ENCODE data around the gene LCN10. TPM values are rescaled to one million over a fixed set of nuclear protein-coding genes. Genes with fewer than 3 reads are reported as not detected.

The LCN10 gene
- total and polyA plus RNA-seq, 10 of the 15 experiments (the other 5 are each of a cell fraction or from before 2014, with no cell fraction given) = 0.06 to 1.3 (median 0.21) TPM; not detected in 1

- Histone ChIP-seq H2AFZ (ENCODE audit: control insufficient read depth, low read depth, low read length) (no peak overlapping the region), H3K4me2 (ENCODE audit: control insufficient read depth, insufficient read depth) (no peak overlapping the region), H3K27ac (ENCODE audit: control insufficient read depth, insufficient read depth) (no peak overlapping the region), H3K9me3 (replicated peaks; ENCODE audit: control insufficient read depth, insufficient read depth, low read length) (no peaks in the 10 kb centered on the region), H4K20me1 (ENCODE audit: control insufficient read depth, insufficient read depth) (no peaks in the 10 kb centered on the region), H3K79me2 (ENCODE audit: control insufficient read depth, insufficient read depth, low read length) (no peaks in the 10 kb centered on the region), H3K9ac (ENCODE audit: control insufficient read depth, insufficient read depth, low read length) (no peak overlapping the region), H3K4me3 (no peak overlapping the region), H3K27me3 (replicated peaks in 1 of 2; ENCODE audit: control insufficient read depth in 2 of 2, insufficient read depth in 2 of 2, low read length in 1 of 2) (peaks cover 0 to 4% of the 10 kb centered on the region in 2 experiments; a peak in 3 of 4 replicates), H3K36me3 (ENCODE audit: control insufficient read depth in 2 of 2, insufficient read depth in 2 of 2, low read length in 1 of 2) (no peaks in the 10 kb centered on the region), H3K4me1 (ENCODE audit: control insufficient read depth, insufficient read depth, low read length) (peaks cover 4% of the 10 kb centered on the region; the same call in 1 of the 2 replicates)
- BruUV-seq (replicated peaks) = no TSS peak
- FAIRE-seq = no peak
- no peak for ATAC-seq
- CTCF ChIA-PET = interaction anchor here (0.7 to 0.9 kb wide), 2 partner anchors 19 to 327 kb away, joined by 3 read pairs; no protein-coding TSS in a partner anchor
- RAD21 ChIA-PET (ENCODE audit: unreplicated experiment) = no interaction called here
- SMC1A ChIA-PET (ENCODE audit: uncharacterized antibody, unreplicated experiment) = no interaction called here
- no peak for DNase-seq (ENCODE audit: low read depth, low spot score)
- TF ChIP-seq NR2C1 (IDR thresholded peaks at IDR 0.05) = no peak
- TF ChIP-seq PAX5 (IDR thresholded peaks at IDR 0.05; ENCODE audit: borderline replicate concordance, low read depth, low read length) = no peak
- no peak for TF ChIP-seq ZNF622 (IDR thresholded peaks at IDR 0.05)
- no peak for TF ChIP-seq NBN (IDR thresholded peaks at IDR 0.05)
- TF ChIP-seq ZZZ3 (IDR thresholded peaks at IDR 0.05; ENCODE audit: control insufficient read depth, insufficient read length, low read depth) = no peak
- no peak for TF ChIP-seq ZNF274 (IDR thresholded peaks at IDR 0.05; ENCODE audit: insufficient read depth, insufficient read length)
- in situ Hi-C loops (cut with MboI) (no loop called here), intact Hi-C loops (cut with micrococcal nuclease; ENCODE audit: unreplicated experiment) (no loop called here)
- POLR2A ChIA-PET = no interaction called here
- 47% methylated on average over 22 of the region's 22 CpGs for whole genome bisulfite sequencing (ENCODE audit: insufficient coverage, insufficient replicate concordance, low lambda C conversion rate, missing lambda C conversion rate)
These were observed 34.8 kb downstream of the LCN10 start for GRCh38 chr9:136707849-136708517.

GRCh38 chr9:136707011-136707410 lies 35.7 kb downstream of the LCN10 start:
- DNase-seq (ENCODE audit: low read depth, low spot score) (no peak), ATAC-seq (no peak), FAIRE-seq (no peak)
- SMC1A ChIA-PET (ENCODE audit: uncharacterized antibody, unreplicated experiment) = no interaction called here
- no TSS peak for BruUV-seq (replicated peaks)
- H4K20me1 ChIP-seq (ENCODE audit: control insufficient read depth, insufficient read depth) = no peaks in the 10 kb centered on the region
- no peaks in the 10 kb centered on the region for H3K9me3 ChIP-seq (replicated peaks; ENCODE audit: control insufficient read depth, insufficient read depth, low read length)
- H3K4me1 ChIP-seq (ENCODE audit: control insufficient read depth, insufficient read depth, low read length) = peaks cover 4% of the 10 kb centered on the region; the same call in 1 of the 2 replicates
- H3K4me2 ChIP-seq (ENCODE audit: control insufficient read depth, insufficient read depth) = no peak overlapping the region
- no peak overlapping the region for H2AFZ ChIP-seq (ENCODE audit: control insufficient read depth, low read depth, low read length)
- in situ Hi-C loops (cut with MboI) (no loop called here), intact Hi-C loops (cut with micrococcal nuclease; ENCODE audit: unreplicated experiment) (no loop called here)
- peaks cover 0 to 4% of the 10 kb centered on the region in 2 experiments; a peak in 2 of 4 replicates for H3K27me3 ChIP-seq (replicated peaks in 1 of 2; ENCODE audit: control insufficient read depth in 2 of 2, insufficient read depth in 2 of 2, low read length in 1 of 2)
- H3K9ac ChIP-seq (ENCODE audit: control insufficient read depth, insufficient read depth, low read length) = no peak overlapping the region
- no peak overlapping the region for H3K27ac ChIP-seq (ENCODE audit: control insufficient read depth, insufficient read depth)
- TF ChIP-seq JUND (IDR thresholded peaks at IDR 0.05; ENCODE audit: low read depth, low read length) (no peak), RUNX3 (IDR thresholded peaks at IDR 0.05; ENCODE audit: low read length) (no peak), ESRRA (IDR thresholded peaks at IDR 0.05; ENCODE audit: low read length) (no peak), ZNF24 (IDR thresholded peaks at IDR 0.05) (no peak), EP300 (IDR thresholded peaks at IDR 0.05; ENCODE audit: borderline replicate concordance in 1 of 2, control insufficient read depth in 1 of 2, low read depth in 2 of 2, low read length in 2 of 2) (no peak), SMARCA5 (IDR thresholded peaks at IDR 0.05) (no peak), ZBTB4 (CRISPR knock-in tag; IDR thresholded peaks at IDR 0.05) (no peak), IRF4 (IDR thresholded peaks at IDR 0.05; ENCODE audit: low read depth, low read length) (no peak), YBX1 (IDR thresholded peaks at IDR 0.05) (no peak)
- RAD21 ChIA-PET (ENCODE audit: unreplicated experiment) = no interaction called here
- POLR2A ChIA-PET = no interaction called here
- H3K36me3 ChIP-seq (ENCODE audit: control insufficient read depth in 2 of 2, insufficient read depth in 2 of 2, low read length in 1 of 2) = no peaks in the 10 kb centered on the region
- CTCF ChIA-PET = interaction anchor here (1.4 kb wide), 1 partner anchor 20 kb away, joined by 4 read pairs; no protein-coding TSS in a partner anchor
- no peak overlapping the region for H3K4me3 ChIP-seq
- no peaks in the 10 kb centered on the region for H3K79me2 ChIP-seq (ENCODE audit: control insufficient read depth, insufficient read depth, low read length)
- 39% methylated on average over 7 of the region's 7 CpGs for WGBS (ENCODE audit: insufficient coverage, insufficient replicate concordance, low lambda C conversion rate, missing lambda C conversion rate)

Data from GM12878 (cell line).